22Rv1 (cell line): ENCODE results near the gene TTC31.

ENCODE experiments used
- H3K27ac ChIP-seq: fragments of 450-650 bp; 2 replicates; pipeline ENCODE4 v1.5.1; 2017
- CTCF ChIP-seq: fragments of 450-650 bp; IDR thresholded peaks from 2 replicates; pipeline ENCODE4 v1.5.1; 2017; ENCODE audit warnings: mild to moderate bottlenecking
- ZFX ChIP-seq: fragments of 450-650 bp; IDR thresholded peaks from 2 replicates; pipeline ENCODE4 v1.6.1; 2017; ENCODE audit warnings: antibody characterized with exemption, borderline replicate concordance

The TTC31 gene

GRCh38 chr2:74458938-74459363 lies 23.9 kb upstream of the TTC31 start:
- H3K27ac ChIP-seq, result peak overlapping the region; percentile 98
- TF ChIP-seq ZFX (no peak), CTCF (no peak)

- H3K27ac ChIP-seq, result peak overlapping the region; percentile 98
These were observed 23.3 kb upstream of the TTC31 start for GRCh38 chr2:74459503-74460118.

GRCh38 chr2:74460187-74460586 lies 22.7 kb upstream of the TTC31 start:
- H3K27ac ChIP-seq, result peak overlapping the region; percentile 98

- no peak for TF ChIP-seq CTCF
- no peak for TF ChIP-seq ZFX
- peak overlapping the region; percentile 98 for H3K27ac ChIP-seq
These were observed 21.5 kb upstream of the TTC31 start for GRCh38 chr2:74461187-74462053.

- H3K27ac ChIP-seq, result peak overlapping the region; percentile 98; the same call in 1 of the 2 replicates
- no peak for TF ChIP-seq CTCF
- no peak for TF ChIP-seq ZFX
These were observed 20.7 kb upstream of the TTC31 start for GRCh38 chr2:74462054-74462785.

GRCh38 chr2:74462786-74463105 lies 20.1 kb upstream of the TTC31 start:
- TF ChIP-seq CTCF, result no peak
- no peak for TF ChIP-seq ZFX
- peak overlapping the region; percentile 42; the same call in 1 of the 2 replicates for H3K27ac ChIP-seq

GRCh38 chr2:74464406-74464805 lies 18.5 kb upstream of the TTC31 start:
- peak overlapping the region; percentile 81 for H3K27ac ChIP-seq
- TF ChIP-seq CTCF (no peak), ZFX (no peak)

- peak overlapping the region; percentile 99 for H3K27ac ChIP-seq
These were observed 12.1 kb upstream of the TTC31 start for GRCh38 chr2:74470742-74471141.
